ENCODE data around the gene RAB3B. TPM values are rescaled to one million over a fixed set of nuclear protein-coding genes. Genes with fewer than 3 reads are reported as not detected.

Gene RAB3B
- total and polyA plus RNA-seq, 9 of the 15 experiments (the other 6 are each of a cell fraction or from before 2014, with no cell fraction given) = 0.07 to 0.47 (median 0.27) TPM

- TF ChIP-seq TFE3 (CRISPR knock-in tag; IDR thresholded peaks at IDR 0.05) (no peak), MLX (CRISPR knock-in tag; conservative IDR thresholded peaks at IDR 0.05) (no peak), TCF7 (IDR thresholded peaks at IDR 0.05; ENCODE audit: borderline replicate concordance) (peak; percentile 25; the same call in 1 of the 2 replicates), ERF (CRISPR knock-in tag; IDR thresholded peaks at IDR 0.05) (no peak), DMBX1 (CRISPR knock-in tag; IDR thresholded peaks at IDR 0.05; ENCODE audit: borderline replicate concordance) (no peak), ZKSCAN1 (IDR thresholded peaks at IDR 0.05; ENCODE audit: low read depth, low read length) (0 out of 2 replicates have a peak, but pooled peaks have one; percentile 45), RB1 (IDR thresholded peaks at IDR 0.05; ENCODE audit: low read depth) (peak; percentile 51; the same call in 1 of the 2 replicates), RHOXF2B (CRISPR knock-in tag; conservative IDR thresholded peaks at IDR 0.05) (no peak), SMARCE1 (IDR thresholded peaks at IDR 0.05) (no peak), RBM22 (IDR thresholded peaks at IDR 0.05; ENCODE audit: low read depth, low read length, poor library complexity, severe bottlenecking) (peak; percentile 92), RBM14 (IDR thresholded peaks at IDR 0.05; ENCODE audit: borderline replicate concordance, insufficient read depth, low read depth, low read length) (no peak), BRF2 (IDR thresholded peaks at IDR 0.05; ENCODE audit: borderline replicate concordance, insufficient read depth, insufficient read length) (no peak), WHSC1 (IDR thresholded peaks at IDR 0.05; ENCODE audit: low read length) (no peak), E2F6 (IDR thresholded peaks at IDR 0.05; ENCODE audit: borderline replicate concordance in 1 of 2, extremely low read depth in 1 of 2, insufficient read depth in 1 of 2, insufficient read length in 1 of 2, low read depth in 1 of 2, low read length in 1 of 2, poor library complexity in 1 of 2, severe bottlenecking in 1 of 2) (peak; percentile 42 to 56), RUNX1 (IDR thresholded peaks at IDR 0.05; ENCODE audit: low read depth) (no peak), CBX5 (IDR thresholded peaks at IDR 0.05; ENCODE audit: borderline replicate concordance, low read depth) (no peak), KAT7 (CRISPR knock-in tag; IDR thresholded peaks at IDR 0.05; ENCODE audit: borderline replicate concordance) (peak; percentile 98), NCOA1 (IDR thresholded peaks at IDR 0.05; ENCODE audit: low read depth) (peak; percentile 30; the same call in 1 of the 2 replicates), MLLT1 (IDR thresholded peaks at IDR 0.05) (peak in 1 of 2 experiments; percentile 24; a peak in 2 of 4 replicates)
Observed at GRCh38 chr1:52033190-52034049, 42.9 kb upstream of the RAB3B start, which contains the start of gene KTI12 (continued).
